ENCODE data around the gene ATP1A1.

Gene ATP1A1

GRCh38 chr1:116377541-116378529 is 4.8 kb downstream of the ATP1A1 start:
- no peak for TF ChIP-seq EZH2phosphoT487 (IDR thresholded peaks at IDR 0.05; ENCODE audit: low read length)
- no peak for TF ChIP-seq EZH2 (optimal IDR thresholded peaks at IDR 0.05; ENCODE audit: low read depth, low read length)
- TF ChIP-seq CTCF (IDR thresholded peaks at IDR 0.05; ENCODE audit: low read length), result no peak
- Histone ChIP-seq H3K4me3 (ENCODE audit: low read length) (no peak overlapping the region), H2AFZ (ENCODE audit: low read length) (no peak overlapping the region), H3F3A (ENCODE audit: insufficient read depth, low read length) (no peaks in the 10 kb centered on the region), H3K36me3 (replicated peaks; ENCODE audit: insufficient read depth, low read length) (no peaks in the 10 kb centered on the region), H4K20me1 (ENCODE audit: insufficient read depth, low read length) (no peaks in the 10 kb centered on the region), H3K4me1 (ENCODE audit: low read length) (peaks cover 11% of the 10 kb centered on the region; the same call in 1 of the 2 replicates), H3K27me3 (replicated peaks; ENCODE audit: insufficient read depth, low read length) (no peaks in the 10 kb centered on the region), H3K9ac (ENCODE audit: low read length) (no peak overlapping the region), H3K4me2 (ENCODE audit: low read depth, low read length) (no peak overlapping the region), H3K9me3 (replicated peaks; ENCODE audit: insufficient read depth, low read length) (no peaks in the 10 kb centered on the region), H3K9me2 (replicated peaks; ENCODE audit: insufficient read depth, low read length) (no peaks in the 10 kb centered on the region), H3K27ac (ENCODE audit: low read length) (no peak overlapping the region), H3K79me2 (ENCODE audit: low read length) (peaks cover 91% of the 10 kb centered on the region)
- DNase-seq, result no peak

- no peak overlapping the region for H3K27ac ChIP-seq (ENCODE audit: low read length)
- no peak overlapping the region for H3K9ac ChIP-seq (ENCODE audit: low read length)
- no peaks in the 10 kb centered on the region for H3K9me2 ChIP-seq (replicated peaks; ENCODE audit: insufficient read depth, low read length)
- no peaks in the 10 kb centered on the region for H3K27me3 ChIP-seq (replicated peaks; ENCODE audit: insufficient read depth, low read length)
- H3K4me2 ChIP-seq (ENCODE audit: low read depth, low read length), result no peak overlapping the region
- no peaks in the 10 kb centered on the region; the same call in 1 of the 2 replicates for H3F3A ChIP-seq (ENCODE audit: insufficient read depth, low read length)
- H3K4me3 ChIP-seq (ENCODE audit: low read length), result no peak overlapping the region
- DNase-seq, result no peak
- peaks cover 11% of the 10 kb centered on the region; the same call in 1 of the 2 replicates for H3K4me1 ChIP-seq (ENCODE audit: low read length)
- H2AFZ ChIP-seq (ENCODE audit: low read length), result no peak overlapping the region
- no peak for TF ChIP-seq CTCF (IDR thresholded peaks at IDR 0.05; ENCODE audit: low read length)
- peaks cover 96% of the 10 kb centered on the region for H3K79me2 ChIP-seq (ENCODE audit: low read length)
- H4K20me1 ChIP-seq (ENCODE audit: insufficient read depth, low read length), result no peaks in the 10 kb centered on the region
- no peaks in the 10 kb centered on the region for H3K36me3 ChIP-seq (replicated peaks; ENCODE audit: insufficient read depth, low read length)
- H3K9me3 ChIP-seq (replicated peaks; ENCODE audit: insufficient read depth, low read length), result no peaks in the 10 kb centered on the region
Measured at GRCh38 chr1:116379057-116379630, 6.1 kb downstream of the ATP1A1 start.

GRCh38 chr1:116379674-116380498 is 6.8 kb downstream of the ATP1A1 start:
- no peak overlapping the region for H3K4me3 ChIP-seq (ENCODE audit: low read length)
- no peaks in the 10 kb centered on the region for H3K36me3 ChIP-seq (replicated peaks; ENCODE audit: insufficient read depth, low read length)
- no peak overlapping the region for H2AFZ ChIP-seq (ENCODE audit: low read length)
- no peaks in the 10 kb centered on the region for H3K9me2 ChIP-seq (replicated peaks; ENCODE audit: insufficient read depth, low read length)
- no peak overlapping the region for H3K9ac ChIP-seq (ENCODE audit: low read length)
- no peaks in the 10 kb centered on the region for H3K9me3 ChIP-seq (replicated peaks; ENCODE audit: insufficient read depth, low read length)
- H3K4me1 ChIP-seq (ENCODE audit: low read length), result peaks cover 7% of the 10 kb centered on the region; the same call in 1 of the 2 replicates
- H3K27ac ChIP-seq (ENCODE audit: low read length), result no peak overlapping the region
- peaks cover 93% of the 10 kb centered on the region for H3K79me2 ChIP-seq (ENCODE audit: low read length)
- no peak for TF ChIP-seq CTCF (IDR thresholded peaks at IDR 0.05; ENCODE audit: low read length)
- TF ChIP-seq EZH2phosphoT487 (IDR thresholded peaks at IDR 0.05; ENCODE audit: low read length), result no peak
- TF ChIP-seq EZH2 (optimal IDR thresholded peaks at IDR 0.05; ENCODE audit: low read depth, low read length), result no peak
- DNase-seq, result no peak
- no peaks in the 10 kb centered on the region for H4K20me1 ChIP-seq (ENCODE audit: insufficient read depth, low read length)
- no peaks in the 10 kb centered on the region; the same call in 1 of the 2 replicates for H3F3A ChIP-seq (ENCODE audit: insufficient read depth, low read length)
- no peak overlapping the region for H3K4me2 ChIP-seq (ENCODE audit: low read depth, low read length)
- H3K27me3 ChIP-seq (replicated peaks; ENCODE audit: insufficient read depth, low read length), result no peaks in the 10 kb centered on the region

Measured in MM.1S (cell line).